ENCODE data around the gene GAD1.

DNA sequence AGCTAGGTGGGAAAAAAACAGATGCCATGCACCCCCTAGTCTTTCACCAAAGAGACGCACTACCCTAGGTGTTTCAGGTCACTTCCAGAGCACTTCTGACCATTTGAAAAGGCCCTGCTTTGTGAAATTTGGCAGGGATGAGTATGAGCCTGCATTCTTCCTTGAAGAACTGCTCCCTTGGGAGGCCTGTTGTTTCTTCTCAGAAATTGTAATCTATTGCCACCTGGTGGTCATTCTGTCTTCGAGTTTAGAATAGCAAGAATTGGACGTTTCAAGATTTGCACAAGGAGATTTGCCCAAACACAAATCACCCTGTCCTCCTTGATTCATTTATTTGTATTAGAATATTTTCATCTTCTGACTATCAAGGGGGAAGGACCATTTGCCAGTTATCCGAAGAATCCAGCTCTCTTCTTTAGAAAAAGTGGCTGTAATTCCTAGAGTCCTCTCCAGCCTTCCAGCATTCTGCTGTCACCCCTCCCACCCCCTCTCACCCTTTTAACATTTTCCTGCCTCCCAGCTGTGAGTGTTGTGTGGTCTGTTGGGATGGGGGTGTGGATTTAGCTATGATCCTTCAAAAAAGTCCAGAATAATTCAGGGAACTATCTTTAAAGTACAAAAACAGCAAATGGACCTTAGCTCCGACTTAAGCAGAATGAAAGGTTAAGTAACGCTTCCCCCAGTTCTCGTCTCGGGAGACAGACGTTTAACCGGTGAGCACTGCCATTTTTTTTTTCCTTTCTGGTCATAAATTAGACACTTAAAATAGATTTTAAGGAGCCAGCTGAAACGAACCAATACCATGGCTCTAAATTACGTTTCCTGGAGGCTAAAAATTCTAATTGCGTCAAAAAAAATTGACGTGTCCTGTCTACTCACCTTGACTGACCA lies 3.7 kb upstream of the GAD1 start:
- TF ChIP-seq YY1 (IDR thresholded peaks at IDR 0.05; ENCODE audit: insufficient read depth, insufficient read length), result no peak
- no peak for TF ChIP-seq ZNF274 (IDR thresholded peaks at IDR 0.05; ENCODE audit: low read depth, low read length)
- TF ChIP-seq SUZ12 (IDR thresholded peaks at IDR 0.05; ENCODE audit: extremely low read depth, insufficient read depth, insufficient read length), result no peak

All from NT2/D1 (cell line).